Caco-2 (cell line): Measurements from ENCODE around the gene FTSJ1. TPM values are rescaled to one million over a fixed set of nuclear protein-coding genes. Genes with fewer than 3 reads are reported as not detected.

Source experiments
- BruUV-seq: library from RNA; stranded (reverse); fragments of 400-500 nt; replicated peaks from 2 replicates; lab custom pipeline; 2021; lab: Mats Ljungman, UMichigan
- CTCF ChIA-PET: fragments of 300-600 bp; sonication (Branson Sonifier 250); formaldehyde crosslinking; loops from one replicate; lab custom pipeline; 2022; ENCODE audit warnings: antibody characterized with exemption; lab: Charles Lee
- POLR2A ChIA-PET: fragments of 300-600 bp; sonication (Branson Sonifier 250); formaldehyde crosslinking; loops from one replicate; lab custom pipeline; 2022; ENCODE audit warnings: antibody characterized with exemption; lab: Charles Lee
- DNase-seq, 2 experiments: peaks; one replicate each; pipeline versions ENCODE4 v3.0.0 to v3.0.0-alpha.2; 2020 to 2022
- H3K27me3 ChIP-seq: replicated peaks from 2 replicates; pipeline ENCODE4 v1.6.0; 2011; ENCODE audit warnings: low read length; ENCODE audit not compliant: control insufficient read depth, insufficient read depth
- H3K36me3 ChIP-seq: 2 replicates; pipeline ENCODE4 v1.5.1; 2011; ENCODE audit warnings: low read length; ENCODE audit not compliant: control insufficient read depth, insufficient read depth
- H3K4me1 ChIP-seq: fragments of 250-450 bp; sonication (Bioruptor Pico); 2 replicates; pipeline ENCODE4 v1.5.1; 2020; ENCODE audit warnings: mild to moderate bottlenecking
- H3K4me3 ChIP-seq: 2 replicates; pipeline ENCODE4 v1.5.1; 2011; ENCODE audit warnings: low read depth, mild to moderate bottlenecking, control low read depth, low read length
- H3K9me3 ChIP-seq: fragments of 250-450 bp; sonication (Bioruptor Pico); 2 replicates; pipeline ENCODE4 v1.5.1; 2020; ENCODE audit warnings: mild to moderate bottlenecking, moderate library complexity
- H3K27ac Mint-ChIP-seq: one replicate; pipeline ENCODE4 v1.8.0; 2022; ENCODE audit warnings: mixed read lengths; ENCODE audit not compliant: unreplicated experiment
- H3K27me3 Mint-ChIP-seq: one replicate; pipeline ENCODE4 v1.8.0; 2022; ENCODE audit warnings: mixed read lengths; ENCODE audit not compliant: insufficient read depth, unreplicated experiment
- H3K36me3 Mint-ChIP-seq: one replicate; pipeline ENCODE4 v1.8.0; 2022; ENCODE audit warnings: mild to moderate bottlenecking, mixed read lengths; ENCODE audit not compliant: insufficient read depth, unreplicated experiment
- H3K4me1 Mint-ChIP-seq: one replicate; pipeline ENCODE4 v1.8.0; 2022; ENCODE audit warnings: low read depth, mixed read lengths; ENCODE audit not compliant: unreplicated experiment
- H3K4me3 Mint-ChIP-seq: one replicate; pipeline ENCODE4 v1.8.0; 2022; ENCODE audit warnings: mild to moderate bottlenecking, moderate library complexity, mixed read lengths; ENCODE audit not compliant: unreplicated experiment
- H3K9me3 Mint-ChIP-seq: one replicate; pipeline ENCODE4 v1.8.0; 2022; ENCODE audit warnings: mixed read lengths; ENCODE audit not compliant: unreplicated experiment
- intact Hi-C: fragments of 100-400 bp; cut with micrococcal nuclease; formaldehyde crosslinking; loops from one replicate; pipeline ENCODE4 v1.10.0; 2022; ENCODE audit not compliant: unreplicated experiment
- total RNA-seq: library from RNA; stranded (reverse); gene quantifications from 2 replicates; pipeline ENCODE4 v1.2.3, GENCODE V29; 2022
- TF ChIP-seq, protein P1 (sequence below), 2 experiments: fragments of 200-600 bp in 1 of 2; IDR thresholded peaks; 1 replicate in 1 of 2; 2 replicates in 1 of 2; pipeline versions ENCODE4 v1.5.1 to v1.8.0; 2011 to 2022; ENCODE audit warnings: antibody characterized with exemption in 1 of 2, control low read depth in 1 of 2, inconsistent platforms in 1 of 2, low read depth in 1 of 2, low read length in 1 of 2, mild to moderate bottlenecking in 1 of 2, moderate library complexity in 1 of 2; ENCODE audit not compliant: insufficient read depth in 1 of 2, severe bottlenecking in 1 of 2, unreplicated experiment in 1 of 2

Gene FTSJ1
- total RNA-seq, 1 experiment from 2014 or later, result 41.1 TPM

DNA sequence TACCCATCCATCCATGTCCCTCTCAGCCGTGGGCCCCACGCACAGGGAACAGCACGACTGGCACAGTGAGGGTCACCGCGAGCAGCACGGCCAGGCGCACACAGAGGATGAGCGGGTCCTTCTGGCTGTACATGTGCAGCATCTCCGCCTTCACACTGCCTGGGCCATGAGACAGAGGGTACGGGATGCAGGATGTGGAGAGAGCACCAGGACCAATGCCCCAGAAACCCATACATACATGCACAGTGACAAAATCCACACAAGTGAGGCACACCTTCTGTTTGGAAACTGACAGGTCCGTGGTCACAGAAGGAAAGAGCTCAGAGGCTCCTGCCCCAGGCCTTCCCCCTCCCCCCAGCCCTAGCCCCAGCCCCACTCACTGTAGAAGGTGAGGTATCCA, 15.4 kb upstream of the FTSJ1 start:
- Histone ChIP-seq H3K9me3 (no peaks in the 10 kb centered on the region), H3K4me1 (no peaks in the 10 kb centered on the region), H3K27me3 (no peaks in the 10 kb centered on the region), H3K4me3 (no peak overlapping the region), H3K36me3 (no peaks in the 10 kb centered on the region)
- CTCF ChIA-PET, result no interaction called here
- no peak overlapping the region for H3K4me3 Mint-ChIP-seq
- H3K27me3 Mint-ChIP-seq, result peaks cover 4% of the 10 kb centered on the region
- POLR2A ChIA-PET, result no interaction called here
- H3K9me3 Mint-ChIP-seq, result no peaks in the 10 kb centered on the region
- TF ChIP-seq, protein P1, sequence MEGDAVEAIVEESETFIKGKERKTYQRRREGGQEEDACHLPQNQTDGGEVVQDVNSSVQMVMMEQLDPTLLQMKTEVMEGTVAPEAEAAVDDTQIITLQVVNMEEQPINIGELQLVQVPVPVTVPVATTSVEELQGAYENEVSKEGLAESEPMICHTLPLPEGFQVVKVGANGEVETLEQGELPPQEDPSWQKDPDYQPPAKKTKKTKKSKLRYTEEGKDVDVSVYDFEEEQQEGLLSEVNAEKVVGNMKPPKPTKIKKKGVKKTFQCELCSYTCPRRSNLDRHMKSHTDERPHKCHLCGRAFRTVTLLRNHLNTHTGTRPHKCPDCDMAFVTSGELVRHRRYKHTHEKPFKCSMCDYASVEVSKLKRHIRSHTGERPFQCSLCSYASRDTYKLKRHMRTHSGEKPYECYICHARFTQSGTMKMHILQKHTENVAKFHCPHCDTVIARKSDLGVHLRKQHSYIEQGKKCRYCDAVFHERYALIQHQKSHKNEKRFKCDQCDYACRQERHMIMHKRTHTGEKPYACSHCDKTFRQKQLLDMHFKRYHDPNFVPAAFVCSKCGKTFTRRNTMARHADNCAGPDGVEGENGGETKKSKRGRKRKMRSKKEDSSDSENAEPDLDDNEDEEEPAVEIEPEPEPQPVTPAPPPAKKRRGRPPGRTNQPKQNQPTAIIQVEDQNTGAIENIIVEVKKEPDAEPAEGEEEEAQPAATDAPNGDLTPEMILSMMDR (IDR thresholded peaks at IDR 0.05; ENCODE audit: insufficient read depth in 1 of 2, low read depth in 1 of 2, low read length in 1 of 2, severe bottlenecking in 1 of 2, unreplicated experiment in 1 of 2), result no peak
- no TSS peak for BruUV-seq
- no peaks in the 10 kb centered on the region for H3K4me1 Mint-ChIP-seq
- no peak for DNase-seq
- intact Hi-C loops, result no loop called here
- H3K36me3 Mint-ChIP-seq, result no peaks in the 10 kb centered on the region
- no peak overlapping the region for H3K27ac Mint-ChIP-seq

DNA sequence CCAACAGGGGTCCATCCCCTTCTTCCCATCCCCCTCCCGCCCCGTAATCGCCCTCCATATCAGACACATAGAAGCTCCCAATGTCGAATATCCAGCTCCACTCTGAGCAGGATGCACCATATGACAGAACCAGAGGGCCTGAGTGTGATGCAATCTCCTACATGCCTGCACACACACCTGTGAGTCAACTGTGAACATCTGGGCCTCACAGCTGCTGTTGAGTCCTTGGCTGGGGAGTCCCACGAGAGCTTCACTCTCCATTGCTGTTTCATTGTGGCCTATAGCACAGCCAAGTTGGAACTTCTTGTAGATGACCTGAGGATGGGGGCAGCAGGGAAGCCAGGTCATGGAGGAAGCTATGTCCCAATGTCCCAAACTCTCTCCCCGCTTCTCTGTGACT, 14.2 kb upstream of the FTSJ1 start:
- intact Hi-C loops, result no loop called here

DNA sequence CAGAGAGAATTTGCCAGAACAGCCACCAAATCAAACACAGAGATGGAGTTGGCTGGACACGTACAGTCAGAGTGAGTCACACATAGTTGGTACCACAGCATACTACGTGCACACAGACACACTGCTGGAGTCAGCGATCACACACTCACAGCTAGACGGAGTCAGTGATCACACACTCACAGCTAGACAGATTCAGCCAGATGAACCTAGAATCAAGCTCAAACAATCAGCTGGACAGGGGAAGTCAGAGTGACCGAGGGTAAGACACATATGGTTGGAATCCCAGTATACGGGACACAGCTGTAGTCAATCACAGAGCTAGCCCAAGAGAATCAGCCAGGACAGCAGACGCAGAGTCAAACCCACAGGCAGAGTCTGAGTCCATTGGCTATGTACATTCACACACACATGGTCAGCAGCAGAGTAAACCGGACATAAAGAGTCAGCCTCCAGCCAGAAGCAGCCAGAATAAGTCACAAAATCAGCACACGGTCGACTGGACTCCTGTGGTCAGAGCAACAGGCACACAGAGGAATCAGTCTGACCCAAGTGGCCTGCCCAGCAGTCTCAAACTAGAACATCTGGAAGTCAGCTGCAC, 10.6 kb upstream of the FTSJ1 start:
- Histone ChIP-seq H3K4me3 (no peak overlapping the region), H3K36me3 (no peaks in the 10 kb centered on the region), H3K27me3 (no peaks in the 10 kb centered on the region), H3K4me1 (no peaks in the 10 kb centered on the region), H3K9me3 (no peaks in the 10 kb centered on the region)
- CTCF ChIA-PET, result no interaction called here
- intact Hi-C loops, result no loop called here
- H3K9me3 Mint-ChIP-seq, result no peaks in the 10 kb centered on the region
- H3K27ac Mint-ChIP-seq, result no peak overlapping the region
- no peaks in the 10 kb centered on the region for H3K36me3 Mint-ChIP-seq
- no peaks in the 10 kb centered on the region for H3K27me3 Mint-ChIP-seq
- no TSS peak for BruUV-seq
- DNase-seq, result no peak
- TF ChIP-seq, protein P1 (IDR thresholded peaks at IDR 0.05; ENCODE audit: insufficient read depth in 1 of 2, low read depth in 1 of 2, low read length in 1 of 2, severe bottlenecking in 1 of 2, unreplicated experiment in 1 of 2), result no peak
- H3K4me1 Mint-ChIP-seq, result peaks cover 10% of the 10 kb centered on the region
- POLR2A ChIA-PET, result no interaction called here
- H3K4me3 Mint-ChIP-seq, result no peak overlapping the region

More for the DNA sequence above, 14.2 kb upstream of the FTSJ1 start:
- TF ChIP-seq, protein P1 (IDR thresholded peaks at IDR 0.05; ENCODE audit: insufficient read depth in 1 of 2, low read depth in 1 of 2, low read length in 1 of 2, severe bottlenecking in 1 of 2, unreplicated experiment in 1 of 2), result no peak
- H3K9me3 Mint-ChIP-seq, result no peaks in the 10 kb centered on the region
- no peak overlapping the region for H3K4me3 ChIP-seq
- no TSS peak for BruUV-seq
- ChIA-PET CTCF (interaction anchor here (0.6 kb wide), 1 partner anchor 1138 kb away, joined by 3 read pairs; no protein-coding TSS in a partner anchor), POLR2A (no interaction called here)
- H3K27ac Mint-ChIP-seq, result no peak overlapping the region
- no peaks in the 10 kb centered on the region for H3K36me3 Mint-ChIP-seq
- H3K27me3 ChIP-seq, result no peaks in the 10 kb centered on the region
- no peaks in the 10 kb centered on the region for H3K4me1 ChIP-seq
- no peaks in the 10 kb centered on the region for H3K36me3 ChIP-seq
- DNase-seq, result no peak
- no peaks in the 10 kb centered on the region for H3K4me1 Mint-ChIP-seq
- H3K27me3 Mint-ChIP-seq, result peaks cover 4% of the 10 kb centered on the region
- no peak overlapping the region for H3K4me3 Mint-ChIP-seq
- no peaks in the 10 kb centered on the region for H3K9me3 ChIP-seq
